ENCODE results near the gene DNAJC18.

The DNAJC18 gene

GRCh38 chr5:139416651-139417050 lies 22.7 kb downstream of the DNAJC18 start:
- in situ Hi-C loops (cut with HindIII; ENCODE audit: low sequenced_read_pairs): loop anchor here (10.0 kb wide), 1 partner anchor 108 kb away; no protein-coding TSS in a partner anchor

GRCh38 chr5:139415869-139416268 lies 23.5 kb downstream of the DNAJC18 start:
- TF ChIP-seq, protein P1, sequence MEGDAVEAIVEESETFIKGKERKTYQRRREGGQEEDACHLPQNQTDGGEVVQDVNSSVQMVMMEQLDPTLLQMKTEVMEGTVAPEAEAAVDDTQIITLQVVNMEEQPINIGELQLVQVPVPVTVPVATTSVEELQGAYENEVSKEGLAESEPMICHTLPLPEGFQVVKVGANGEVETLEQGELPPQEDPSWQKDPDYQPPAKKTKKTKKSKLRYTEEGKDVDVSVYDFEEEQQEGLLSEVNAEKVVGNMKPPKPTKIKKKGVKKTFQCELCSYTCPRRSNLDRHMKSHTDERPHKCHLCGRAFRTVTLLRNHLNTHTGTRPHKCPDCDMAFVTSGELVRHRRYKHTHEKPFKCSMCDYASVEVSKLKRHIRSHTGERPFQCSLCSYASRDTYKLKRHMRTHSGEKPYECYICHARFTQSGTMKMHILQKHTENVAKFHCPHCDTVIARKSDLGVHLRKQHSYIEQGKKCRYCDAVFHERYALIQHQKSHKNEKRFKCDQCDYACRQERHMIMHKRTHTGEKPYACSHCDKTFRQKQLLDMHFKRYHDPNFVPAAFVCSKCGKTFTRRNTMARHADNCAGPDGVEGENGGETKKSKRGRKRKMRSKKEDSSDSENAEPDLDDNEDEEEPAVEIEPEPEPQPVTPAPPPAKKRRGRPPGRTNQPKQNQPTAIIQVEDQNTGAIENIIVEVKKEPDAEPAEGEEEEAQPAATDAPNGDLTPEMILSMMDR (IDR thresholded peaks at IDR 0.05; ENCODE audit: low read depth, low read length, missing control alignments): no peak
- H3K4me3 ChIP-seq (ENCODE audit: low read depth, low read length): no peak overlapping the region
- DNase-seq (ENCODE audit: low read depth): no peak
- in situ Hi-C loops (cut with HindIII; ENCODE audit: low sequenced_read_pairs): loop anchor here (10.0 kb wide), 1 partner anchor 109 kb away; no protein-coding TSS in a partner anchor

More at GRCh38 chr5:139416651-139417050, 22.7 kb downstream of the DNAJC18 start:
- no peak for DNase-seq (ENCODE audit: low read depth)
- TF ChIP-seq, protein P1 (IDR thresholded peaks at IDR 0.05; ENCODE audit: low read depth, low read length, missing control alignments): no peak
- H3K4me3 ChIP-seq (ENCODE audit: low read depth, low read length): no peak overlapping the region

GRCh38 chr5:139415221-139415861 lies 24.0 kb downstream of the DNAJC18 start:
- no peak for DNase-seq (ENCODE audit: low read depth)
- H3K4me3 ChIP-seq (ENCODE audit: low read depth, low read length): no peak overlapping the region
- TF ChIP-seq, protein P1 (IDR thresholded peaks at IDR 0.05; ENCODE audit: low read depth, low read length, missing control alignments): no peak
- in situ Hi-C loops (cut with HindIII; ENCODE audit: low sequenced_read_pairs): loop anchor here (10.0 kb wide), 1 partner anchor 109 kb away; no protein-coding TSS in a partner anchor

- TF ChIP-seq, protein P1 (IDR thresholded peaks at IDR 0.05; ENCODE audit: low read depth, low read length, missing control alignments): no peak
- no peak overlapping the region for H3K4me3 ChIP-seq (ENCODE audit: low read depth, low read length)
- in situ Hi-C loops (cut with HindIII; ENCODE audit: low sequenced_read_pairs): loop anchor here (10.0 kb wide), 1 partner anchor 110 kb away; no protein-coding TSS in a partner anchor
- no peak for DNase-seq (ENCODE audit: low read depth)
These were observed 24.7 kb downstream of the DNAJC18 start for GRCh38 chr5:139414581-139415130.

- no peak overlapping the region for H3K4me3 ChIP-seq (ENCODE audit: low read depth, low read length)
- TF ChIP-seq, protein P1 (IDR thresholded peaks at IDR 0.05; ENCODE audit: low read depth, low read length, missing control alignments): no peak
- in situ Hi-C loops (cut with HindIII; ENCODE audit: low sequenced_read_pairs): loop anchor here (10.0 kb wide), 1 partner anchor 111 kb away; no protein-coding TSS in a partner anchor
- DNase-seq (ENCODE audit: low read depth): no peak
These were observed 25.4 kb downstream of the DNAJC18 start for GRCh38 chr5:139413963-139414362.

- in situ Hi-C loops (cut with HindIII; ENCODE audit: low sequenced_read_pairs): loop anchor here (10.0 kb wide), 1 partner anchor 112 kb away; no protein-coding TSS in a partner anchor
- DNase-seq (ENCODE audit: low read depth): no peak
- H3K4me3 ChIP-seq (ENCODE audit: low read depth, low read length): no peak overlapping the region
- TF ChIP-seq, protein P1 (IDR thresholded peaks at IDR 0.05; ENCODE audit: low read depth, low read length, missing control alignments): no peak
These were observed 26.2 kb downstream of the DNAJC18 start for GRCh38 chr5:139413153-139413552.
